HL-60 (cell line): ENCODE results near the gene DAPL1.

ENCODE experiments used
- CTCF ChIP-seq: IDR thresholded peaks from one replicate; pipeline ENCODE4 v1.5.1; 2011; ENCODE audit warnings: low read length, control low read depth, inconsistent platforms; ENCODE audit not compliant: insufficient read depth
- POLR2AphosphoS5 ChIP-seq: IDR thresholded peaks from 2 replicates; pipeline ENCODE4 v1.6.1; 2012; ENCODE audit warnings: low read depth

GRCh38 chr2:158822193-158822592, 27.1 kb downstream of the DAPL1 start:
- TF ChIP-seq CTCF (no peak), POLR2AphosphoS5 (no peak)
